ENCODE results near the gene ZFAND3. TPM values are rescaled to one million over a fixed set of nuclear protein-coding genes. Genes with fewer than 3 reads are reported as not detected.

The ZFAND3 gene
- total RNA-seq, 2 experiments from 2014 or later, result 34.4 to 37.0 TPM

GRCh38 chr6:37979392-37980221 is 160.1 kb downstream of the ZFAND3 start:
- no peak overlapping the region for H3K4me3 Mint-ChIP-seq
- Histone ChIP-seq H3K4me3 (ENCODE audit: low read length) (no peak overlapping the region), H3K4me1 (ENCODE audit: insufficient read depth, low read length) (no peaks in the 10 kb centered on the region), H3K36me3 (ENCODE audit: insufficient read depth, low read length) (no peaks in the 10 kb centered on the region), H3K27ac (ENCODE audit: low read depth in 1 of 2, low read length in 2 of 2) (no peak overlapping the region), H3K27me3 (ENCODE audit: control insufficient read depth in 1 of 2, insufficient read depth in 2 of 2, low read length in 2 of 2) (no peaks in the 10 kb centered on the region), H3K9me3 (ENCODE audit: control insufficient read depth in 1 of 2, insufficient read depth in 1 of 2, low read length in 2 of 2) (peaks cover under 1 to 7% of the 10 kb centered on the region in 2 experiments)
- H3K4me1 Mint-ChIP-seq (ENCODE audit: low read depth), result peaks cover 71% of the 10 kb centered on the region
- POLR2A ChIA-PET, result interaction anchor here (1.3 kb wide), 1 partner anchor 17 kb away, joined by 4 read pairs; no protein-coding TSS in a partner anchor
- TF ChIP-seq CTCF (IDR thresholded peaks at IDR 0.05), result no peak
- peaks cover 3% of the 10 kb centered on the region for H3K9me3 Mint-ChIP-seq
- H3K27ac Mint-ChIP-seq, result no peak overlapping the region
- intact Hi-C loops (cut with DNase I, micrococcal nuclease), result no loop called here
- no peak for ATAC-seq (ENCODE audit: poor library complexity)
- H3K27me3 Mint-ChIP-seq, result no peaks in the 10 kb centered on the region
- CTCF ChIA-PET, result interaction anchor here (1.1 kb wide), 1 partner anchor 36 kb away, joined by 4 read pairs; no protein-coding TSS in a partner anchor
- H3K36me3 Mint-ChIP-seq (ENCODE audit: low read depth), result peaks cover 25% of the 10 kb centered on the region
- DNase-seq, result no peak

- peaks cover 77% of the 10 kb centered on the region for H3K4me1 Mint-ChIP-seq (ENCODE audit: low read depth)
- H3K4me3 ChIP-seq (ENCODE audit: low read length), result no peak overlapping the region
These were observed 160.7 kb downstream of the ZFAND3 start for GRCh38 chr6:37980222-37980595.

GRCh38 chr6:37981626-37982025 is 162.1 kb downstream of the ZFAND3 start:
- peaks cover 83% of the 10 kb centered on the region for H3K4me1 Mint-ChIP-seq (ENCODE audit: low read depth)
- H3K27ac Mint-ChIP-seq, result no peak overlapping the region
- H3K4me3 Mint-ChIP-seq, result no peak overlapping the region
- intact Hi-C loops (cut with DNase I, micrococcal nuclease), result no loop called here
- Histone ChIP-seq H3K4me1 (ENCODE audit: insufficient read depth, low read length) (peaks cover 4% of the 10 kb centered on the region), H3K9me3 (ENCODE audit: control insufficient read depth in 1 of 2, insufficient read depth in 1 of 2, low read length in 2 of 2) (no peaks in the 10 kb centered on the region), H3K36me3 (ENCODE audit: insufficient read depth, low read length) (no peaks in the 10 kb centered on the region), H3K4me3 (ENCODE audit: low read length) (no peak overlapping the region), H3K27ac (ENCODE audit: low read depth in 1 of 2, low read length in 2 of 2) (no peak overlapping the region), H3K27me3 (ENCODE audit: control insufficient read depth in 1 of 2, insufficient read depth in 2 of 2, low read length in 2 of 2) (no peaks in the 10 kb centered on the region)
- DNase-seq (no peak), ATAC-seq (ENCODE audit: poor library complexity) (no peak)
- H3K27me3 Mint-ChIP-seq, result no peaks in the 10 kb centered on the region
- peaks cover 10% of the 10 kb centered on the region for H3K36me3 Mint-ChIP-seq (ENCODE audit: low read depth)
- TF ChIP-seq CTCF (IDR thresholded peaks at IDR 0.05), result no peak
- POLR2A ChIA-PET, result no interaction called here
- CTCF ChIA-PET, result no interaction called here
- H3K9me3 Mint-ChIP-seq, result no peaks in the 10 kb centered on the region

More at GRCh38 chr6:37980222-37980595, 160.7 kb downstream of the ZFAND3 start:
- no peaks in the 10 kb centered on the region for H3K27me3 Mint-ChIP-seq
- ChIA-PET POLR2A (interaction anchor here (1.3 kb wide), 1 partner anchor 18 kb away, joined by 4 read pairs; no protein-coding TSS in a partner anchor), CTCF (interaction anchor here (1.1 kb wide), 1 partner anchor 37 kb away, joined by 4 read pairs; no protein-coding TSS in a partner anchor)
- Histone ChIP-seq H3K4me1 (ENCODE audit: insufficient read depth, low read length) (peaks cover 3% of the 10 kb centered on the region), H3K27me3 (ENCODE audit: control insufficient read depth in 1 of 2, insufficient read depth in 2 of 2, low read length in 2 of 2) (no peaks in the 10 kb centered on the region), H3K36me3 (ENCODE audit: insufficient read depth, low read length) (no peaks in the 10 kb centered on the region), H3K9me3 (ENCODE audit: control insufficient read depth in 1 of 2, insufficient read depth in 1 of 2, low read length in 2 of 2) (peaks cover 0 to 1% of the 10 kb centered on the region in 2 experiments), H3K27ac (ENCODE audit: low read depth in 1 of 2, low read length in 2 of 2) (no peak overlapping the region)
- intact Hi-C loops (cut with DNase I, micrococcal nuclease), result no loop called here
- peaks cover 3% of the 10 kb centered on the region for H3K9me3 Mint-ChIP-seq
- peaks cover 19% of the 10 kb centered on the region for H3K36me3 Mint-ChIP-seq (ENCODE audit: low read depth)
- TF ChIP-seq CTCF (IDR thresholded peaks at IDR 0.05), result no peak
- no peak overlapping the region for H3K27ac Mint-ChIP-seq
- no peak overlapping the region for H3K4me3 Mint-ChIP-seq
- DNase-seq (no peak), ATAC-seq (ENCODE audit: poor library complexity) (no peak)
